RWPE1 (cell line): ENCODE data around the gene ALDH3A2.

ENCODE experiments used
- CTCF ChIA-PET: fragments of 350-600 bp; sonication (Branson Sonifier 250); formaldehyde crosslinking; extraction: SDS; loops from one replicate; lab custom pipeline; 2021; lab: Yijun Ruan, JAX
- POLR2A ChIA-PET: fragments of 400-600 bp; formaldehyde crosslinking; extraction: SDS; loops from one replicate; lab custom pipeline; 2020; ENCODE audit warnings: antibody characterized with exemption; ENCODE audit not compliant: low non-redundant PET; lab: Yijun Ruan, JAX
- DNase-seq: peaks from one replicate; pipeline ENCODE4 v3.0.0; 2012; ENCODE audit warnings: low spot score
- H3K27ac ChIP-seq: fragments of 450-650 bp; 2 replicates; pipeline ENCODE4 v1.5.1; 2017
- TF ChIP-seq, protein P1 (sequence below): fragments of 450-650 bp; conservative IDR thresholded peaks from 2 replicates; pipeline ENCODE4 v1.5.1; 2017; ENCODE audit warnings: low read depth, mild to moderate bottlenecking

Gene ALDH3A2

DNA sequence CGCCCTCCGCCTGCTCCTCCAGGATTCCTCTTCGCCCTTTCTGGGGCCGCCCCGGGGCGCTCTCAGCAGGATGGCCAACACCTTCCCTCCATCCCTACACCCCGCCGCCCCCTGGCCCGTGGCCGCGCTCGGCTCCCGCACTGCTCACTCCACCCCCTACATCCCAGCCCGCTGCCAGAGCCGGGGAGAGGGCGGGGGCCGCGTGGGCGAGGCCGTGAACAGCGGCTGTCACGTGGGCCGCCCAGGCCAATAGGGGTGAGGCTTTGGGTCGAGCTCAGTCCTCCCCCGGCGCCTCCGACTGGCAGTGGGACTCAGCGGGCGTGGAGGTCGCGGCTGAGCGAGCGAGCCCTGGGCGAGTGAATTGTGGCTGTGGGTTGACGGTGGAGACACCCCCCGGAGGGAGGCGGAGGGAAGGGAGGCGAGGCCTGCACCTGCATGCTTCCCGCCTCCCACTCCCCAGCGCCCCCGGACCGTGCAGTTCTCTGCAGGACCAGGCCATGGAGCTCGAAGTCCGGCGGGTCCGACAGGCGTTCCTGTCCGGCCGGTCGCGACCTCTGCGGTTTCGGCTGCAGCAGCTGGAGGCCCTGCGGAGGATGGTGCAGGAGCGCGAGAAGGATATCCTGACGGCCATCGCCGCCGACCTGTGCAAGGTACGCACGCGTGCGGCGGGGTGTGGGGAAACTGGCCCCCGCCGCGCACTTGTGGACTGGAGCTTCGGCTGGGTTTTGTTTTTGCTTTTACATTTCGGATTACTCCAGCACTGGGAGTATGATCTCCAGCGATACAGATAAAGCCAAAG, at the start of gene ALDH3A2:
Gene ALDH3A2 (plus strand): TSS at position 277 of the 799 bp plus-strand sequence. CDS start 221 bp downstream, at position 498.
- ChIA-PET POLR2A (interaction anchor here (0.6 to 1.0 kb wide), 2 partner anchors 12 to 62 kb away, joined by 3 read pairs; no protein-coding TSS in a partner anchor), CTCF (interaction anchor here (0.5 to 1.8 kb wide), 5 partner anchors 11 to 286 kb away, joined by 3 to 6 read pairs (median 4); partner anchors contain the start of gene B9D1)
- TF ChIP-seq, protein P1, sequence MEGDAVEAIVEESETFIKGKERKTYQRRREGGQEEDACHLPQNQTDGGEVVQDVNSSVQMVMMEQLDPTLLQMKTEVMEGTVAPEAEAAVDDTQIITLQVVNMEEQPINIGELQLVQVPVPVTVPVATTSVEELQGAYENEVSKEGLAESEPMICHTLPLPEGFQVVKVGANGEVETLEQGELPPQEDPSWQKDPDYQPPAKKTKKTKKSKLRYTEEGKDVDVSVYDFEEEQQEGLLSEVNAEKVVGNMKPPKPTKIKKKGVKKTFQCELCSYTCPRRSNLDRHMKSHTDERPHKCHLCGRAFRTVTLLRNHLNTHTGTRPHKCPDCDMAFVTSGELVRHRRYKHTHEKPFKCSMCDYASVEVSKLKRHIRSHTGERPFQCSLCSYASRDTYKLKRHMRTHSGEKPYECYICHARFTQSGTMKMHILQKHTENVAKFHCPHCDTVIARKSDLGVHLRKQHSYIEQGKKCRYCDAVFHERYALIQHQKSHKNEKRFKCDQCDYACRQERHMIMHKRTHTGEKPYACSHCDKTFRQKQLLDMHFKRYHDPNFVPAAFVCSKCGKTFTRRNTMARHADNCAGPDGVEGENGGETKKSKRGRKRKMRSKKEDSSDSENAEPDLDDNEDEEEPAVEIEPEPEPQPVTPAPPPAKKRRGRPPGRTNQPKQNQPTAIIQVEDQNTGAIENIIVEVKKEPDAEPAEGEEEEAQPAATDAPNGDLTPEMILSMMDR = no peak
- DNase-seq = peak; percentile 99
- peak within 1 kb of the TSS; percentile 97 for H3K27ac ChIP-seq

DNA sequence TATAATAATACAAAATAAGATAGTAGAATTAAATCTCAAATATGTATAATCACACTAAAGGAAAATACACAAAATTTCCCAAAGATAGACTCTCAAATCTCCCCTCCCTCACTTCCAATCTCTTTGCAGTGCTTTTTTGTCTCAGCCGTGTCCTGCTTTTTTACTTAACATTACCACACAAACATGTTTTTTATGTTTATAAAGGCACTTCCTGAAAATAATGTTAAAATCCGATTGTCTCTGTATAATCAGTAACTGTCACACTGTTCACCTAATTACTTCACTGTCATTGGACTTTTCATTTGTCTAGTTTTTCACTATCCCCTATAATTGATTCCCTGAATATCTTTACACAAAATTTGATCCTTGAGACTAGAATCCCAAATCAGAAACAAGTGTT, 38.2 kb upstream of the ALDH3A2 start:
- ChIA-PET CTCF (no interaction called here), POLR2A (no interaction called here)
- H3K27ac ChIP-seq = no peak overlapping the region
- DNase-seq = no peak
- TF ChIP-seq, protein P1 = no peak

- DNase-seq = no peak
- CTCF ChIA-PET = no interaction called here
- POLR2A ChIA-PET = no interaction called here
- TF ChIP-seq, protein P1 = no peak
- no peak overlapping the region for H3K27ac ChIP-seq
Measured at GRCh38 chr17:19610879-19611278, 37.7 kb upstream of the ALDH3A2 start.

GRCh38 chr17:19613979-19614378, 34.6 kb upstream of the ALDH3A2 start:
- ChIA-PET CTCF (interaction anchor here (0.6 kb wide), 2 partner anchors 13 to 339 kb away, joined by 3 to 4 read pairs; no protein-coding TSS in a partner anchor), POLR2A (no interaction called here)
- no peak for DNase-seq
- TF ChIP-seq, protein P1 = no peak
- no peak overlapping the region for H3K27ac ChIP-seq

DNA sequence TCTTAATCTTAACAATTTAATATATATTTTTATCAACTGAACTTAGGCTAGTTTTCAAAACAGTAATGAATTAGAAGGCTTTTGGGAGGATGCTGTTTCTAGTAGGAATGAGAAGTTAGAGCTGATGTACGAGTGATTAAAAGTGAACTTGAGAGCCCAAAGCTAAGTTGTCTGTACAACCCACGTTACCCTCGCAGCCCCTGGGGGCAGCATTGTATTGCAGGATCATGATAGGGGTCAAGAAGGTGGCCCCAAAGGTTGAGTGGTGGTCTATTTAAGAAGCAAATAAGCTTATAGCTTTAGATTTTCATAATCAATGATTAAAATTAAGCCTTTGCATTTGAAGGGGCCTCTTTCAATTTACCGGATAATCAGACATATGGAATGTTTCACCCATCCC, 33.7 kb upstream of the ALDH3A2 start:
- TF ChIP-seq, protein P1 = no peak
- H3K27ac ChIP-seq = no peak overlapping the region
- ChIA-PET POLR2A (no interaction called here), CTCF (interaction anchor here (0.5 to 0.7 kb wide), 3 partner anchors 69 to 130 kb away, joined by 3 to 6 read pairs (median 4); no protein-coding TSS in a partner anchor)
- DNase-seq = no peak

DNA sequence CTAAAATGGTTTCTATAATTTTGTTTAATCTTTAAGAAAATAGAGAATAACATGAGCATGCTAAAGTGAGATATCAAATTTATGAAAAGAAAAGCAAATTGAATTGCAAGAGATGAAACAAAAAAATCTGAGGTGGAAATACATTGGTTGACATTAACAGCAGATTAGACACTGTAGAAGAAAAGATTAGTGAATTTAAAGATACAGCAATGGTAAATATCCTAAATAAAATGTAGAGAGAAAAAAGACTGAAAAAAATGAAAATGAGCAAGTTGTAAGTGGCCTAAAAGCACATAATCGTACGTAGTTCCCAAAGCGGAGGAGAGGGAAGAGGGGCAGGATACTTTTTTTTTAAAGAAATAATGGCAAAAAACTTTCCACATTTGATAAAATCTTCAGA, 30.5 kb upstream of the ALDH3A2 start:
- no peak for DNase-seq
- ChIA-PET POLR2A (no interaction called here), CTCF (no interaction called here)
- no peak overlapping the region for H3K27ac ChIP-seq
- TF ChIP-seq, protein P1 = no peak
